Activated naive CD8-positive, alpha-beta T cell treated with anti-CD3 and anti-CD28 coated beads, Interleukin-2, amount 10 ng/mL, durations not matched to agents 7 days and 5 days (primary cell): Measurements from ENCODE around the gene FAM111B. TPM values are rescaled to one million over a fixed set of nuclear protein-coding genes. Genes with fewer than 3 reads are reported as not detected.
A peak's percentile ranks its signal among the peaks of the same experiment; 100 is the strongest.
"Not testable (repeated sequence)": the region's sequence is repeated elsewhere in the genome, so short reads cannot be mapped to it uniquely, and the experiment has no call there.

Source experiments
- ATAC-seq: fragments of 150-1000 bp; cut with Tn5 transposase; one replicate; pipeline ENCODE4 v1.10.0; 2021; ENCODE audit warnings: low read depth, moderate library complexity
- POLR2A ChIA-PET: fragments of 350-600 bp; sonication (Branson Sonifier 250); formaldehyde crosslinking; loops from one replicate; lab custom pipeline; 2021; ENCODE audit warnings: antibody characterized with exemption; lab: Charles Lee
- DNase-seq: peaks from one replicate; pipeline ENCODE4 v3.0.0; 2021
- H3K27ac Mint-ChIP-seq: one replicate; pipeline ENCODE4 v1.8.0; 2022; ENCODE audit warnings: mild to moderate bottlenecking, mixed read lengths
- H3K27me3 Mint-ChIP-seq: one replicate; pipeline ENCODE4 v1.8.0; 2022; ENCODE audit warnings: mild to moderate bottlenecking, moderate library complexity, mixed read lengths
- H3K36me3 Mint-ChIP-seq: one replicate; pipeline ENCODE4 v1.8.0; 2021; ENCODE audit warnings: mild to moderate bottlenecking, mixed read lengths
- H3K4me1 Mint-ChIP-seq: one replicate; pipeline ENCODE4 v1.8.0; 2021; ENCODE audit warnings: mixed read lengths
- H3K4me3 Mint-ChIP-seq: one replicate; pipeline ENCODE4 v1.8.0; 2022; ENCODE audit warnings: mild to moderate bottlenecking, moderate library complexity, mixed read lengths
- H3K9me3 Mint-ChIP-seq: one replicate; pipeline ENCODE4 v1.8.0; 2021; ENCODE audit warnings: mixed read lengths
- total RNA-seq, 2 experiments: library from RNA; stranded (reverse); gene quantifications; one replicate each; pipeline ENCODE4 v1.2.3, GENCODE V29; 2021

FAM111B gene
- total RNA-seq, 2 experiments from 2014 or later, result 43.8 to 45.1 TPM

GRCh38 chr11:59135648-59136461, 28.8 kb downstream of the FAM111B start:
- H3K36me3 Mint-ChIP-seq, result peaks cover 37% of the 10 kb centered on the region
- peak overlapping the region; percentile 83 for H3K4me3 Mint-ChIP-seq
- H3K27ac Mint-ChIP-seq, result peak overlapping the region; percentile 88
- H3K27me3 Mint-ChIP-seq, result no peaks in the 10 kb centered on the region
- H3K4me1 Mint-ChIP-seq, result peaks cover 16% of the 10 kb centered on the region
- ATAC-seq, result peak; percentile 98
- POLR2A ChIA-PET, result interaction anchor here (0.6 to 2.7 kb wide), 3 partner anchors 9 to 29 kb away, joined by 3 to 16 read pairs (median 8); partner anchors contain the start of gene FAM111B
- peaks cover 6% of the 10 kb centered on the region for H3K9me3 Mint-ChIP-seq
- peak; percentile 91 for DNase-seq

- not testable (repeated sequence) for ATAC-seq, H3K9me3 Mint-ChIP-seq, DNase-seq, H3K27me3 Mint-ChIP-seq, H3K4me3 Mint-ChIP-seq, H3K27ac Mint-ChIP-seq
- Mint-ChIP-seq H3K36me3 (peaks cover 30% of the 10 kb centered on the region), H3K4me1 (peaks cover 22% of the 10 kb centered on the region)
- POLR2A ChIA-PET, result interaction anchor here (1.6 to 2.7 kb wide), 2 partner anchors 8 to 30 kb away, joined by 8 to 16 read pairs; partner anchors contain the start of gene FAM111B
Measured at GRCh38 chr11:59136551-59136950, 29.5 kb downstream of the FAM111B start.

- H3K9me3 Mint-ChIP-seq, result peaks cover 3% of the 10 kb centered on the region
- peaks cover 24% of the 10 kb centered on the region for H3K36me3 Mint-ChIP-seq
- H3K4me1 Mint-ChIP-seq, result peaks cover 26% of the 10 kb centered on the region
- POLR2A ChIA-PET, result no interaction called here
- no peak overlapping the region for H3K27ac Mint-ChIP-seq
- no peaks in the 10 kb centered on the region for H3K27me3 Mint-ChIP-seq
- no peak overlapping the region for H3K4me3 Mint-ChIP-seq
- ATAC-seq (no peak), DNase-seq (no peak)
Measured at GRCh38 chr11:59137190-59137589, 30.2 kb downstream of the FAM111B start.

GRCh38 chr11:59138643-59139042, 31.6 kb downstream of the FAM111B start:
- no peak for ATAC-seq
- no peak overlapping the region for H3K27ac Mint-ChIP-seq
- no peaks in the 10 kb centered on the region for H3K9me3 Mint-ChIP-seq
- H3K27me3 Mint-ChIP-seq, result no peaks in the 10 kb centered on the region
- H3K36me3 Mint-ChIP-seq, result peaks cover 9% of the 10 kb centered on the region
- POLR2A ChIA-PET, result no interaction called here
- no peak overlapping the region for H3K4me3 Mint-ChIP-seq
- H3K4me1 Mint-ChIP-seq, result peaks cover 28% of the 10 kb centered on the region
- no peak for DNase-seq

- Mint-ChIP-seq H3K27ac (no peak overlapping the region), H3K9me3 (no peaks in the 10 kb centered on the region), H3K27me3 (no peaks in the 10 kb centered on the region), H3K36me3 (peaks cover 9% of the 10 kb centered on the region), H3K4me1 (peaks cover 22% of the 10 kb centered on the region), H3K4me3 (peak overlapping the region; percentile 92)
- ATAC-seq (no peak), DNase-seq (no peak)
- POLR2A ChIA-PET, result interaction anchor here (0.6 to 6.4 kb wide), 2 partner anchors 21 to 34 kb away, joined by 4 to 49 read pairs; partner anchors contain the start of gene FAM111B
Measured at GRCh38 chr11:59141191-59141590, 34.2 kb downstream of the FAM111B start.

GRCh38 chr11:59141673-59142460, 34.8 kb downstream of the FAM111B start:
- peak overlapping the region; percentile 93 for H3K27ac Mint-ChIP-seq
- ATAC-seq, result no peak
- no peaks in the 10 kb centered on the region for H3K27me3 Mint-ChIP-seq
- H3K4me1 Mint-ChIP-seq, result peaks cover 26% of the 10 kb centered on the region
- no peaks in the 10 kb centered on the region for H3K9me3 Mint-ChIP-seq
- H3K36me3 Mint-ChIP-seq, result peaks cover 13% of the 10 kb centered on the region
- no peak for DNase-seq
- peak overlapping the region; percentile 92 for H3K4me3 Mint-ChIP-seq
- POLR2A ChIA-PET, result interaction anchor here (0.6 to 6.4 kb wide), 7 partner anchors 9 to 614 kb away, joined by 3 to 49 read pairs (median 4); partner anchors contain the start of genes DTX4 and FAM111B

GRCh38 chr11:59142530-59143507, 35.8 kb downstream of the FAM111B start, which contains the start of gene FAM111A:
Gene FAM111A (plus strand): TSS chr11:59142856. CDS start chr11:59148873, 6,017 bp downstream.
- Mint-ChIP-seq H3K4me1 (peaks cover 34% of the 10 kb centered on the region), H3K27ac (peak within 1 kb of the TSS; percentile 93), H3K27me3 (no peaks in the 10 kb centered on the region), H3K4me3 (peak within 1 kb of the TSS; percentile 92), H3K9me3 (no peaks in the 10 kb centered on the region), H3K36me3 (peaks cover 19% of the 10 kb centered on the region)
- POLR2A ChIA-PET, result interaction anchor here (0.6 to 6.4 kb wide), 7 partner anchors 8 to 613 kb away, joined by 3 to 49 read pairs (median 3); partner anchors contain the start of genes DTX4 and FAM111B
- peak; percentile 89 for ATAC-seq
- DNase-seq, result peak; percentile 86

- peaks cover 46% of the 10 kb centered on the region for H3K4me1 Mint-ChIP-seq
- DNase-seq (no peak), ATAC-seq (no peak)
- peak overlapping the region; percentile 93 for H3K27ac Mint-ChIP-seq
- H3K36me3 Mint-ChIP-seq, result peaks cover 30% of the 10 kb centered on the region
- no peaks in the 10 kb centered on the region for H3K27me3 Mint-ChIP-seq
- H3K4me3 Mint-ChIP-seq, result peak overlapping the region; percentile 92
- POLR2A ChIA-PET, result interaction anchor here (0.9 to 6.4 kb wide), 9 partner anchors 8 to 1351 kb away, joined by 3 to 49 read pairs (median 6); partner anchors contain the start of genes DTX4, FAM111B and LPXN
- H3K9me3 Mint-ChIP-seq, result no peaks in the 10 kb centered on the region
Measured at GRCh38 chr11:59144096-59144495, 37.1 kb downstream of the FAM111B start.

GRCh38 chr11:59144579-59145345, 37.7 kb downstream of the FAM111B start:
- Mint-ChIP-seq H3K36me3 (peaks cover 33% of the 10 kb centered on the region), H3K27ac (peak overlapping the region; percentile 93), H3K9me3 (no peaks in the 10 kb centered on the region), H3K4me1 (peaks cover 50% of the 10 kb centered on the region), H3K4me3 (peak overlapping the region; percentile 92), H3K27me3 (no peaks in the 10 kb centered on the region)
- ATAC-seq (peak; percentile 54), DNase-seq (peak; percentile 82)
- POLR2A ChIA-PET, result interaction anchor here (0.9 to 6.4 kb wide), 9 partner anchors 9 to 569 kb away, joined by 3 to 49 read pairs (median 6); partner anchors contain the start of genes DTX4, FAM111B and LPXN

GRCh38 chr11:59145534-59145933, 38.5 kb downstream of the FAM111B start:
- Mint-ChIP-seq H3K27me3 (no peaks in the 10 kb centered on the region), H3K36me3 (peaks cover 37% of the 10 kb centered on the region), H3K4me3 (peak overlapping the region; percentile 92), H3K27ac (peak overlapping the region; percentile 93), H3K4me1 (peaks cover 54% of the 10 kb centered on the region), H3K9me3 (no peaks in the 10 kb centered on the region)
- DNase-seq, result no peak
- POLR2A ChIA-PET, result interaction anchor here (0.9 to 6.4 kb wide), 5 partner anchors 9 to 568 kb away, joined by 4 to 49 read pairs (median 5); partner anchors contain the start of genes DTX4 and FAM111B
- no peak for ATAC-seq

- Mint-ChIP-seq H3K9me3 (no peaks in the 10 kb centered on the region), H3K4me1 (peaks cover 47% of the 10 kb centered on the region), H3K27ac (peak overlapping the region; percentile 7), H3K4me3 (peak overlapping the region; percentile 21), H3K36me3 (peaks cover 51% of the 10 kb centered on the region), H3K27me3 (no peaks in the 10 kb centered on the region)
- DNase-seq, result no peak
- no peak for ATAC-seq
- POLR2A ChIA-PET, result interaction anchor here (1.2 kb wide), 1 partner anchor 9 kb away, joined by 3 read pairs; the partner anchor contains the start of gene FAM111A
Measured at GRCh38 chr11:59151761-59152160, 44.7 kb downstream of the FAM111B start.
